Activated CD4-positive, alpha-beta memory T cell treated with anti-CD3 and anti-CD28 coated beads for 36 hours (primary cell): ENCODE data around the gene AQP3. TPM values are rescaled to one million over a fixed set of nuclear protein-coding genes. Genes with fewer than 3 reads are reported as not detected.

ENCODE experiments used
- CTCF ChIA-PET: fragments of 350-600 bp; sonication (Branson Sonifier 250); formaldehyde crosslinking; loops from one replicate; lab custom pipeline; 2021; ENCODE audit warnings: antibody characterized with exemption, inconsistent platforms; lab: Charles Lee
- POLR2A ChIA-PET: fragments of 350-600 bp; sonication (Branson Sonifier 250); formaldehyde crosslinking; loops from one replicate; lab custom pipeline; 2021; ENCODE audit warnings: antibody characterized with exemption; lab: Charles Lee
- DNase-seq: peaks from one replicate; pipeline ENCODE4 v3.0.0-alpha.2; 2020
- H3K27ac Mint-ChIP-seq: one replicate; pipeline ENCODE4 v1.8.0; 2021; ENCODE audit warnings: mixed read lengths
- H3K27me3 Mint-ChIP-seq: one replicate; pipeline ENCODE4 v1.8.0; 2021; ENCODE audit warnings: mixed read lengths
- H3K36me3 Mint-ChIP-seq: one replicate; pipeline ENCODE4 v1.8.0; 2021; ENCODE audit warnings: mixed read lengths
- H3K4me1 Mint-ChIP-seq: one replicate; pipeline ENCODE4 v1.8.0; 2021; ENCODE audit warnings: low read depth, mixed read lengths
- H3K4me3 Mint-ChIP-seq: one replicate; pipeline ENCODE4 v1.8.0; 2021; ENCODE audit warnings: mild to moderate bottlenecking, mixed read lengths
- H3K9me3 Mint-ChIP-seq: one replicate; pipeline ENCODE4 v1.8.0; 2021; ENCODE audit warnings: mixed read lengths
- intact Hi-C: fragments of 100-400 bp; cut with micrococcal nuclease; formaldehyde crosslinking; loops from one replicate; pipeline ENCODE4 v1.15.1; 2023
- total RNA-seq, 2 experiments: library from RNA; stranded (reverse); gene quantifications; one replicate each; pipeline ENCODE4 v1.2.3, GENCODE V29; 2021

The AQP3 gene
- total RNA-seq, 2 experiments from 2014 or later = 19.4 to 20.2 TPM

DNA sequence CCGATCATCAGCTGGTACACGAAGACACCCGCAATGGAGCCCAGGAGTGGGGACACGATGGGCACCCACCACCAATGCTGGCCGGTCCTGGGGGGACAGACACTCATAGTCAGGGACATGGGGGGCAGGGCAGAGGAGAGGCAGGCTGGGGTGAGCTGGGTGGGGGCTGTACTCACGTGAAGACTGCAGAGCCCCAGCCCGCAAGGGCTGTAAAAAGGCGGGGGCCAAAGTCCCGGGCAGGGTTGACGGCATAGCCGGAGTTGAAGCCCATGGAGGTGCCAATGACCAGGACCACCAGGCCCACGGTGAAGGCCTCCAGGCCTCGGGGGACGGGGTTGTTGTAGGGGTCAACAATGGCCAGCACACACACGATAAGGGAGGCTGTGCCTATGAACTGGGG lies 5.3 kb downstream of the AQP3 start:
- Mint-ChIP-seq H3K36me3 (peaks cover 5% of the 10 kb centered on the region), H3K4me3 (no peak overlapping the region), H3K27ac (no peak overlapping the region), H3K27me3 (no peaks in the 10 kb centered on the region), H3K4me1 (peaks cover 35% of the 10 kb centered on the region), H3K9me3 (no peaks in the 10 kb centered on the region)
- ChIA-PET CTCF (interaction anchor here (1.6 to 22.0 kb wide), 3 partner anchors 10 to 26 kb away, joined by 8 to 386 read pairs (median 15); partner anchors contain the start of gene NOL6), POLR2A (no interaction called here)
- DNase-seq = no peak
- intact Hi-C loops = no loop called here

GRCh38 chr9:33440609-33441008 lies 6.8 kb downstream of the AQP3 start:
- Mint-ChIP-seq H3K4me3 (no peak overlapping the region), H3K9me3 (no peaks in the 10 kb centered on the region), H3K4me1 (peaks cover 20% of the 10 kb centered on the region), H3K27me3 (no peaks in the 10 kb centered on the region), H3K36me3 (peaks cover 5% of the 10 kb centered on the region), H3K27ac (no peak overlapping the region)
- ChIA-PET CTCF (interaction anchor here (1.3 to 22.0 kb wide), 4 partner anchors 12 to 37 kb away, joined by 4 to 386 read pairs (median 16); partner anchors contain the start of gene NOL6), POLR2A (interaction anchor here (0.7 kb wide), 1 partner anchor 13 kb away, joined by 3 read pairs; no protein-coding TSS in a partner anchor)
- intact Hi-C loops = no loop called here
- DNase-seq = no peak

- intact Hi-C loops = no loop called here
- H3K27ac Mint-ChIP-seq = peak overlapping the region; percentile 29
- H3K9me3 Mint-ChIP-seq = no peaks in the 10 kb centered on the region
- POLR2A ChIA-PET = no interaction called here
- peaks cover 16% of the 10 kb centered on the region for H3K4me1 Mint-ChIP-seq
- CTCF ChIA-PET = interaction anchor here (1.3 to 22.0 kb wide), 4 partner anchors 13 to 27 kb away, joined by 5 to 386 read pairs (median 16); partner anchors contain the start of gene NOL6
- H3K27me3 Mint-ChIP-seq = no peaks in the 10 kb centered on the region
- no peak for DNase-seq
- H3K36me3 Mint-ChIP-seq = peaks cover 5% of the 10 kb centered on the region
- no peak overlapping the region for H3K4me3 Mint-ChIP-seq
Observed at GRCh38 chr9:33440204-33440603, 7.2 kb downstream of the AQP3 start.

DNA sequence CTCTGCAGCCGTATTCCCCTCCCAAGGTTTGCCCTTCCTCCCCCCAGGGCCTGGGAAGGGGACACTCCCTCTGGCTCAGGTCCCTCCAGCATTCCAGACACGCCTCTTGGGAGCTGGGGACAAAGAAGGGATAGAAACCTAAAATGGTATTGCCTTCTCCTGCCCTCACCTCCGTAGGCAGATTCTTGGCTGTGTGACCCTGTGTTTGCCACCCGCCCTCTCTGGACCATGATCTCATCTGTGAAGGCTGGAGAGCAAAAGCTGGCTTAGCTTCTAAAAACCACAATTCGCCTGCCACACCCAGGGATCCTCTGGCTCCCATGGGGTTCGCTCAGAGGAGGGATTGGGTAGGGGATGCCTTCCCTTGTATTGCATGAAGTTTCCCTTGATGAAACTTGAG lies 7.7 kb downstream of the AQP3 start:
- Mint-ChIP-seq H3K9me3 (no peaks in the 10 kb centered on the region), H3K4me1 (peaks cover 14% of the 10 kb centered on the region), H3K36me3 (peaks cover 4% of the 10 kb centered on the region), H3K4me3 (no peak overlapping the region), H3K27me3 (no peaks in the 10 kb centered on the region), H3K27ac (peak overlapping the region; percentile 29)
- DNase-seq = no peak
- POLR2A ChIA-PET = no interaction called here
- CTCF ChIA-PET = interaction anchor here (1.3 to 4.2 kb wide), 3 partner anchors 13 to 27 kb away, joined by 5 to 17 read pairs (median 15); no protein-coding TSS in a partner anchor
- intact Hi-C loops = no loop called here

- intact Hi-C loops = no loop called here
- Mint-ChIP-seq H3K27ac (no peak overlapping the region), H3K4me1 (peaks cover 12% of the 10 kb centered on the region), H3K36me3 (peaks cover 3% of the 10 kb centered on the region), H3K4me3 (no peak overlapping the region), H3K9me3 (no peaks in the 10 kb centered on the region), H3K27me3 (no peaks in the 10 kb centered on the region)
- ChIA-PET CTCF (interaction anchor here (1.3 to 4.2 kb wide), 2 partner anchors 14 to 28 kb away, joined by 5 to 17 read pairs; no protein-coding TSS in a partner anchor), POLR2A (no interaction called here)
- DNase-seq = no peak
Observed at GRCh38 chr9:33438926-33439680, 8.3 kb downstream of the AQP3 start.

GRCh38 chr9:33437898-33438297 lies 9.5 kb downstream of the AQP3 start:
- POLR2A ChIA-PET = no interaction called here
- H3K36me3 Mint-ChIP-seq = peaks cover 3% of the 10 kb centered on the region
- no peak overlapping the region for H3K27ac Mint-ChIP-seq
- CTCF ChIA-PET = interaction anchor here (0.9 to 4.2 kb wide), 3 partner anchors 9 to 18 kb away, joined by 3 to 17 read pairs (median 4); partner anchors contain the start of gene AQP3
- no peak for DNase-seq
- intact Hi-C loops = no loop called here
- H3K9me3 Mint-ChIP-seq = no peaks in the 10 kb centered on the region
- no peaks in the 10 kb centered on the region for H3K27me3 Mint-ChIP-seq
- H3K4me3 Mint-ChIP-seq = no peak overlapping the region
- H3K4me1 Mint-ChIP-seq = peaks cover 14% of the 10 kb centered on the region

DNA sequence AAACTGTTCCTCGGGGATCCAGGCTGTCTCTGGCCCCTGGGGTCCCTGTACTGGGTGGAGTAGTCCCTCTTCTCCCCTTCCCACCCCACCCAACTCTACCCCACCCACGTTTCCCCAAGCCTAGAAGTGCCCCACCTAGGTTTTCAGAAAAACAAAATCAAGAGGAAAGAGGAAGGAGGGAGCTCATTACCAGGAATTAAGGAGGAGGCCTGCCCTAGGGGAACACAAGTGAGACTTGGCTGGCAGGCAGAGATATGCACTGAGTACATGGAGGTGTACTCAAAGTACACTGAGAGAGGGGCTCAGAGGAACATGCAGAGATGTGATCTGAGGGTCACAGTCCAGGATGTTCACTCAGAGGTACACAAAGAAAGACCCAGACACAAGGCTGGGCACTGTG lies 10.2 kb downstream of the AQP3 start:
- CTCF ChIA-PET = interaction anchor here (0.9 to 4.2 kb wide), 2 partner anchors 16 to 22 kb away, joined by 6 to 17 read pairs; no protein-coding TSS in a partner anchor
- no peaks in the 10 kb centered on the region for H3K27me3 Mint-ChIP-seq

GRCh38 chr9:33436445-33436844 lies 10.9 kb downstream of the AQP3 start:
- intact Hi-C loops = no loop called here
- peaks cover 16% of the 10 kb centered on the region for H3K4me1 Mint-ChIP-seq
- ChIA-PET POLR2A (interaction anchor here (0.9 kb wide), 1 partner anchor 17 kb away, joined by 3 read pairs; no protein-coding TSS in a partner anchor), CTCF (interaction anchor here (0.9 to 4.2 kb wide), 3 partner anchors 16 to 21 kb away, joined by 4 to 17 read pairs (median 6); no protein-coding TSS in a partner anchor)
- peaks cover 3% of the 10 kb centered on the region for H3K36me3 Mint-ChIP-seq
- no peak overlapping the region for H3K4me3 Mint-ChIP-seq
- no peak for DNase-seq
- H3K27ac Mint-ChIP-seq = no peak overlapping the region
- H3K27me3 Mint-ChIP-seq = no peaks in the 10 kb centered on the region
- no peaks in the 10 kb centered on the region for H3K9me3 Mint-ChIP-seq

More for the DNA sequence above, 10.2 kb downstream of the AQP3 start:
- Mint-ChIP-seq H3K4me3 (no peak overlapping the region), H3K27ac (no peak overlapping the region), H3K36me3 (peaks cover 3% of the 10 kb centered on the region), H3K9me3 (no peaks in the 10 kb centered on the region), H3K4me1 (peaks cover 14% of the 10 kb centered on the region)
- intact Hi-C loops = no loop called here
- POLR2A ChIA-PET = no interaction called here
- DNase-seq = no peak

- no peak overlapping the region for H3K27ac Mint-ChIP-seq
- peaks cover 18% of the 10 kb centered on the region for H3K4me1 Mint-ChIP-seq
- peaks cover 3% of the 10 kb centered on the region for H3K36me3 Mint-ChIP-seq
- no peak overlapping the region for H3K4me3 Mint-ChIP-seq
- intact Hi-C loops = no loop called here
- DNase-seq = no peak
- H3K27me3 Mint-ChIP-seq = no peaks in the 10 kb centered on the region
- H3K9me3 Mint-ChIP-seq = no peaks in the 10 kb centered on the region
- ChIA-PET CTCF (interaction anchor here (1.0 to 5.4 kb wide), 2 partner anchors 18 to 20 kb away, joined by 4 to 28 read pairs; no protein-coding TSS in a partner anchor), POLR2A (interaction anchor here (0.9 kb wide), 1 partner anchor 18 kb away, joined by 3 read pairs; no protein-coding TSS in a partner anchor)
Observed at GRCh38 chr9:33435821-33436277, 11.5 kb downstream of the AQP3 start.

DNA sequence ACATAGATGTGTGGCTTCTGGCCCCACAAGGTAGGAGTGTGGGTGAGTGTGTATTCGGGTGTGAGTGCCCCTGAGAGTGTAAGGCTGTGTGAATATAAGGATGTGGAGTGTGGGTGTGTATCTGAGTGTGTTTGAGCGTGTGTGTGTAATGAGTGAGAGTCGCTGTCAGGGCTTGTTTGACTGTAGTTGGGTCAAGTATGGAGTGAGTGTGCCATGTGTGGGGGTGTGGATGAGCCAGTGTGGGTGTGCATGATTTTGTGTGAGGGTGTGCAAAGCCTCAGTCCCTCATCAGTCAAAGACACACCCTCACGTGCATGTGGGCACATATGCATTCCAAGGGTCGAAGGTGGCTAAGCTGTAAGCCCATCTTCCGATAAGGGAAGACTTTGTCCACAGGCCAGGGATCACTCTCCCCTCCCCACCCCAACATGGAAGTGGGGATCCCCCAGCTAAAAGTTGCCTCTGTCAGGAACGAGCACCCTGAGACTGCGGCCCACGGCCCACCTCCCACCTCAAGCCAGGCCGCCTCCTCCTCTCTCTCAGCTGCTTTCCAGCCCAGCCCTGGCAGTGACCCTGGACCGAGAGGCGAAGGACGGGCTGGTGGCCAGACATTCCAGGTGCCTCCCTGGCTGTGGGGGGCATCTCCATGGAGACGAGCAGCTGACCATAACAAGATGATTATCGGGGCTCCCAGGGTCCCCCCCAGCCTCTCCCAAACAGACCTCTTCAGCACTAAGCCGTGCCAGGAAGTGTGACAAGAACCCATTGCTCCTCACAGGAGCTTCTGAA lies 12.9 kb downstream of the AQP3 start:
- Mint-ChIP-seq H3K4me3 (no peak overlapping the region), H3K27ac (no peak overlapping the region), H3K27me3 (no peaks in the 10 kb centered on the region), H3K36me3 (no peaks in the 10 kb centered on the region), H3K4me1 (peaks cover 21% of the 10 kb centered on the region), H3K9me3 (no peaks in the 10 kb centered on the region)
- DNase-seq = no peak
- intact Hi-C loops = no loop called here
- CTCF ChIA-PET = interaction anchor here (1.5 to 5.4 kb wide), 2 partner anchors 19 to 32 kb away, joined by 4 to 28 read pairs; no protein-coding TSS in a partner anchor
- POLR2A ChIA-PET = no interaction called here

DNA sequence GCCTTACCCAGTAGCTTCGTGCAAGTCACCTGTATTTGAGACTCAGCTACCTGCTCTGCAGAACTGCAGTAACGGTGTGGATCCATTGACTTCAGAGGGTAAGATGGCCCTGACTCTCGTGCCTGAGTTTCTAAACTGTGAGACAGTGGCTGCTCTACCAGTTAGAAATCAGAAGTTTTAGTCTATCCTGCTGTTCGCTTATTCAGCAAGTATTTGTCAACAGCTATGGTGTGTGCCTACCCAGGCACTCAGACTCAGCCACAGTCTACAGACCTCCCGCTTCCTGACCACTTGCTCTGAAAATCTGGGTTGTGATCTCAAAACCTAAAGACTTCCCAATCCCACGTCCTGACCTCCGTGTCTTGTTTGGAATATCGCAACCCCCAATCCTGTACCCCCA lies 13.5 kb downstream of the AQP3 start:
- Mint-ChIP-seq H3K4me1 (peaks cover 21% of the 10 kb centered on the region), H3K4me3 (no peak overlapping the region), H3K9me3 (no peaks in the 10 kb centered on the region), H3K27ac (no peak overlapping the region), H3K27me3 (no peaks in the 10 kb centered on the region), H3K36me3 (no peaks in the 10 kb centered on the region)
- POLR2A ChIA-PET = no interaction called here
- CTCF ChIA-PET = interaction anchor here (1.5 to 5.4 kb wide), 3 partner anchors 18 to 32 kb away, joined by 4 to 28 read pairs (median 17); no protein-coding TSS in a partner anchor
- DNase-seq = no peak
- intact Hi-C loops = no loop called here
